Astrocyte of the cerebellum (primary cell): ENCODE measurements around the gene EDA.

Experiments used
- DNase-seq: peaks from one replicate; pipeline ENCODE4 v3.0.0-alpha.2; 2011; ENCODE audit warnings: low read depth
- H3K4me3 ChIP-seq: 2 replicates; pipeline ENCODE4 v1.5.1; 2011; ENCODE audit warnings: mild to moderate bottlenecking, low read depth, low read length, moderate library complexity
- CTCF ChIP-seq: IDR thresholded peaks from 2 replicates; pipeline ENCODE4 v1.5.1; 2012; ENCODE audit warnings: low read length, low read depth, moderate library complexity, mild to moderate bottlenecking; ENCODE audit errors: missing control alignments
- in situ Hi-C: cut with HindIII; loops from 2 replicates; pipeline ENCODE4 v1.10.0; 2017; ENCODE audit warnings: low sequenced_read_pairs

EDA gene

GRCh38 chrX:70038951-70039350, 423.0 kb downstream of the EDA start:
- no peak overlapping the region for H3K4me3 ChIP-seq
- no peak for TF ChIP-seq CTCF
- no peak for DNase-seq
- in situ Hi-C loops: no loop called here

GRCh38 chrX:70039758-70040157, 423.8 kb downstream of the EDA start:
- TF ChIP-seq CTCF: no peak
- DNase-seq: no peak
- in situ Hi-C loops: no loop called here
- H3K4me3 ChIP-seq: no peak overlapping the region

- no peak for TF ChIP-seq CTCF
- no peak for DNase-seq
- in situ Hi-C loops: no loop called here
- no peak overlapping the region for H3K4me3 ChIP-seq
Observed at GRCh38 chrX:70041993-70042392, 426.1 kb downstream of the EDA start.

- in situ Hi-C loops: no loop called here
- TF ChIP-seq CTCF: no peak
- no peak for DNase-seq
- no peak overlapping the region for H3K4me3 ChIP-seq
Observed at GRCh38 chrX:70042399-70043371, 426.8 kb downstream of the EDA start.

- no peak for DNase-seq
- no peak for TF ChIP-seq CTCF
- H3K4me3 ChIP-seq: no peak overlapping the region
- in situ Hi-C loops: no loop called here
Observed at GRCh38 chrX:70043685-70044084, 427.8 kb downstream of the EDA start.

GRCh38 chrX:70044541-70045245, 428.8 kb downstream of the EDA start:
- no peak for DNase-seq
- no peak for TF ChIP-seq CTCF
- H3K4me3 ChIP-seq: no peak overlapping the region
- in situ Hi-C loops: no loop called here
